K562 (cell line): ENCODE results near the gene SRPRA. TPM values are rescaled to one million over a fixed set of nuclear protein-coding genes. Genes with fewer than 3 reads are reported as not detected.

Experiments used
- ASH1L ChIP-seq: fragments of 450-650 bp; IDR thresholded peaks from 2 replicates; pipeline ENCODE4 v1.6.1; 2018; ENCODE audit warnings: borderline replicate concordance, mild to moderate bottlenecking, low read depth; ENCODE audit not compliant: partially characterized antibody
- ATF7 ChIP-seq: fragments of 450-650 bp; IDR thresholded peaks from 2 replicates; pipeline ENCODE4 v1.7.1; 2014; ENCODE audit warnings: mild to moderate bottlenecking, moderate library complexity
- CHCHD3 ChIP-seq: fragments of 250-450 bp; sonication (Bioruptor Pico); IDR thresholded peaks from 2 replicates; pipeline ENCODE4 v2.1.2; 2022; ENCODE audit warnings: mild to moderate bottlenecking
- CUX1 ChIP-seq: fragments of 200-800 bp; sonication (Bioruptor generic); IDR thresholded peaks from 2 replicates; pipeline ENCODE4 v1.6.1; 2016; ENCODE audit warnings: missing genetic modification characterization, missing compliant biosample characterization
- ESRRA ChIP-seq: fragments of 450-650 bp; IDR thresholded peaks from 2 replicates; pipeline ENCODE4 v1.6.1; 2014; ENCODE audit warnings: low read depth, mild to moderate bottlenecking, moderate library complexity, borderline replicate concordance
- ZBTB8A ChIP-seq: fragments of 450-650 bp; IDR thresholded peaks from 2 replicates; pipeline ENCODE4 v1.6.1; 2018; ENCODE audit warnings: mild to moderate bottlenecking, moderate library complexity; ENCODE audit not compliant: partially characterized antibody
- polyA plus RNA-seq, 8 experiments: library from polyadenylated mRNA; depleted of rRNA in 4 of 8; stranded (reverse) in 5 of 8; unstranded in 3 of 8; fragments of >200 nt; fragmentation: Nextera tagmentation in 2 of 8; fragmentation: Illumina TruSeq in 1 of 8; extraction: Ambion mirVana in 2 of 8; extraction: Trizol in 1 of 8; gene quantifications; 2 replicates each; pipeline versions ENCODE4 v1.2.1 to v1.2.3, GENCODE V29; 2011 to 2014; ENCODE audit warnings: inconsistent platforms in 1 of 8, missing spikeins in 1 of 8
- total RNA-seq, 7 experiments: library from RNA; depleted of rRNA in 6 of 7; stranded (reverse); fragments of >200 nt in 6 of 7; fragmentation: Illumina TruSeq in 2 of 7; extraction: Trizol in 2 of 7; gene quantifications; 2 replicates each; pipeline versions ENCODE4 v1.2.1 to v1.2.3, GENCODE V29; 2011 to 2021; ENCODE audit warnings: low replicate concordance in 1 of 7
- TF ChIP-seq, protein P1 (sequence below), 3 experiments: fragments of 200-800 bp in 1 of 3; fragments of 250-450 bp in 1 of 3; fragments of 450-650 bp in 1 of 3; sonication (Bioruptor Pico) in 1 of 3; sonication (Bioruptor generic) in 1 of 3; formaldehyde crosslinking in 1 of 3; IDR thresholded peaks; 2 replicates each; pipeline versions ENCODE4 v1.6.1 to v1.8.0; 2016 to 2022; ENCODE audit warnings: mild to moderate bottlenecking in 2 of 3, missing genetic modification characterization in 2 of 3, missing compliant biosample characterization in 1 of 3, moderate library complexity in 1 of 3
- TF ChIP-seq, protein P2 (sequence below), 2 experiments: fragments of 200-800 bp in 1 of 2; sonication (Bioruptor generic) in 1 of 2; sonication (generic) in 1 of 2; formaldehyde crosslinking in 1 of 2; IDR thresholded peaks in 1 of 2; conservative IDR thresholded peaks in 1 of 2; 2 replicates each; pipeline versions ENCODE4 v1.5.0 to v1.6.1; 2016 to 2020; ENCODE audit warnings: missing compliant biosample characterization in 1 of 2, missing genetic modification characterization in 1 of 2, missing genetic modification reagents in 1 of 2

The SRPRA gene
- total and polyA plus RNA-seq, 9 of the 15 experiments (the other 6 are each of a cell fraction or from before 2014, with no cell fraction given), result 33.5 to 124 (median 80.0) TPM

GRCh38 chr11:126268708-126269579 lies at the start of gene SRPRA, which contains the start of gene FOXRED1 (continued):
- TF ChIP-seq CUX1 (CRISPR knock-in tag), result no peak
- TF ChIP-seq ZBTB8A, result no peak
- peak; percentile 78; the same call in 1 of the 2 replicates for TF ChIP-seq ESRRA
- TF ChIP-seq, protein P1, sequence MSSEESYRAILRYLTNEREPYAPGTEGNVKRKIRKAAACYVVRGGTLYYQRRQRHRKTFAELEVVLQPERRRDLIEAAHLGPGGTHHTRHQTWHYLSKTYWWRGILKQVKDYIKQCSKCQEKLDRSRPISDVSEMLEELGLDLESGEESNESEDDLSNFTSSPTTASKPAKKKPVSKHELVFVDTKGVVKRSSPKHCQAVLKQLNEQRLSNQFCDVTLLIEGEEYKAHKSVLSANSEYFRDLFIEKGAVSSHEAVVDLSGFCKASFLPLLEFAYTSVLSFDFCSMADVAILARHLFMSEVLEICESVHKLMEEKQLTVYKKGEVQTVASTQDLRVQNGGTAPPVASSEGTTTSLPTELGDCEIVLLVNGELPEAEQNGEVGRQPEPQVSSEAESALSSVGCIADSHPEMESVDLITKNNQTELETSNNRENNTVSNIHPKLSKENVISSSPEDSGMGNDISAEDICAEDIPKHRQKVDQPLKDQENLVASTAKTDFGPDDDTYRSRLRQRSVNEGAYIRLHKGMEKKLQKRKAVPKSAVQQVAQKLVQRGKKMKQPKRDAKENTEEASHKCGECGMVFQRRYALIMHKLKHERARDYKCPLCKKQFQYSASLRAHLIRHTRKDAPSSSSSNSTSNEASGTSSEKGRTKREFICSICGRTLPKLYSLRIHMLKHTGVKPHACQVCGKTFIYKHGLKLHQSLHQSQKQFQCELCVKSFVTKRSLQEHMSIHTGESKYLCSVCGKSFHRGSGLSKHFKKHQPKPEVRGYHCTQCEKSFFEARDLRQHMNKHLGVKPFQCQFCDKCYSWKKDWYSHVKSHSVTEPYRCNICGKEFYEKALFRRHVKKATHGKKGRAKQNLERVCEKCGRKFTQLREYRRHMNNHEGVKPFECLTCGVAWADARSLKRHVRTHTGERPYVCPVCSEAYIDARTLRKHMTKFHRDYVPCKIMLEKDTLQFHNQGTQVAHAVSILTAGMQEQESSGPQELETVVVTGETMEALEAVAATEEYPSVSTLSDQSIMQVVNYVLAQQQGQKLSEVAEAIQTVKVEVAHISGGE (CRISPR knock-in tag; IDR thresholded peaks at IDR 0.05), result peak in 2 of 3 experiments; percentile 69 to 93; a peak in 5 of 6 replicates
- TF ChIP-seq, protein P2, sequence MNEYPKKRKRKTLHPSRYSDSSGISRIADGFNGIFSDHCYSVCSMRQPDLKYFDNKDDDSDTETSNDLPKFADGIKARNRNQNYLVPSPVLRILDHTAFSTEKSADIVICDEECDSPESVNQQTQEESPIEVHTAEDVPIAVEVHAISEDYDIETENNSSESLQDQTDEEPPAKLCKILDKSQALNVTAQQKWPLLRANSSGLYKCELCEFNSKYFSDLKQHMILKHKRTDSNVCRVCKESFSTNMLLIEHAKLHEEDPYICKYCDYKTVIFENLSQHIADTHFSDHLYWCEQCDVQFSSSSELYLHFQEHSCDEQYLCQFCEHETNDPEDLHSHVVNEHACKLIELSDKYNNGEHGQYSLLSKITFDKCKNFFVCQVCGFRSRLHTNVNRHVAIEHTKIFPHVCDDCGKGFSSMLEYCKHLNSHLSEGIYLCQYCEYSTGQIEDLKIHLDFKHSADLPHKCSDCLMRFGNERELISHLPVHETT (CRISPR knock-in tag; conservative IDR thresholded peaks at IDR 0.05 in 1 of 2, IDR thresholded peaks at IDR 0.05 in 1 of 2), result peak in 1 of 2 experiments; percentile 85; a peak in 2 of 4 replicates
- TF ChIP-seq ATF7, result peak; percentile 88
- TF ChIP-seq ASH1L, result peak; percentile 71
- TF ChIP-seq CHCHD3 (CRISPR knock-in tag), result no peak
